GM23338 (cell line): ENCODE measurements around the gene ESR1.

Experiments used
- CREB1 ChIP-seq: fragments of 250-450 bp; sonication (Bioruptor Pico); IDR thresholded peaks from 2 replicates; pipeline ENCODE4 v1.5.0; 2020; ENCODE audit warnings: low read depth, mild to moderate bottlenecking, moderate library complexity
- EZH2phosphoT487 ChIP-seq: fragments of 200-600 bp; sonication (generic); IDR thresholded peaks from one replicate; pipeline ENCODE4 v1.8.1; 2018; ENCODE audit warnings: antibody characterized with exemption; ENCODE audit not compliant: unreplicated experiment
- ZNF114 ChIP-seq: fragments of 250-450 bp; sonication (Bioruptor Pico); IDR thresholded peaks from 2 replicates; pipeline ENCODE4 v1.5.0; 2020; ENCODE audit warnings: mild to moderate bottlenecking, moderate library complexity
- TF ChIP-seq, protein P1 (sequence below), 2 experiments: fragments of 200-600 bp in 1 of 2; sonication (generic) in 1 of 2; conservative IDR thresholded peaks; 2 replicates each; pipeline versions ENCODE4 v1.5.1 to v1.6.1; 2016 to 2017; ENCODE audit warnings: antibody characterized with exemption in 2 of 2, low read depth in 2 of 2, mild to moderate bottlenecking in 2 of 2, moderate library complexity in 1 of 2

GRCh38 chr6:151832710-151833109 is 25.2 kb downstream of the ESR1 start:
- TF ChIP-seq, protein P1, sequence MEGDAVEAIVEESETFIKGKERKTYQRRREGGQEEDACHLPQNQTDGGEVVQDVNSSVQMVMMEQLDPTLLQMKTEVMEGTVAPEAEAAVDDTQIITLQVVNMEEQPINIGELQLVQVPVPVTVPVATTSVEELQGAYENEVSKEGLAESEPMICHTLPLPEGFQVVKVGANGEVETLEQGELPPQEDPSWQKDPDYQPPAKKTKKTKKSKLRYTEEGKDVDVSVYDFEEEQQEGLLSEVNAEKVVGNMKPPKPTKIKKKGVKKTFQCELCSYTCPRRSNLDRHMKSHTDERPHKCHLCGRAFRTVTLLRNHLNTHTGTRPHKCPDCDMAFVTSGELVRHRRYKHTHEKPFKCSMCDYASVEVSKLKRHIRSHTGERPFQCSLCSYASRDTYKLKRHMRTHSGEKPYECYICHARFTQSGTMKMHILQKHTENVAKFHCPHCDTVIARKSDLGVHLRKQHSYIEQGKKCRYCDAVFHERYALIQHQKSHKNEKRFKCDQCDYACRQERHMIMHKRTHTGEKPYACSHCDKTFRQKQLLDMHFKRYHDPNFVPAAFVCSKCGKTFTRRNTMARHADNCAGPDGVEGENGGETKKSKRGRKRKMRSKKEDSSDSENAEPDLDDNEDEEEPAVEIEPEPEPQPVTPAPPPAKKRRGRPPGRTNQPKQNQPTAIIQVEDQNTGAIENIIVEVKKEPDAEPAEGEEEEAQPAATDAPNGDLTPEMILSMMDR (conservative IDR thresholded peaks at IDR 0.05; ENCODE audit: low read depth in 2 of 2), result no peak
- TF ChIP-seq ZNF114 (CRISPR knock-in tag) (no peak), EZH2phosphoT487 (no peak), CREB1 (CRISPR knock-in tag) (no peak)
